Measurements from ENCODE around the gene NIM1K. TPM values are rescaled to one million over a fixed set of nuclear protein-coding genes. Genes with fewer than 3 reads are reported as not detected.

NIM1K gene
- total and polyA plus RNA-seq, 2 donors (not counting 3 experiments of a cell fraction or from before 2014, with no cell fraction given), result 0.04 to 0.49 TPM

- TF ChIP-seq GATA2 (IDR thresholded peaks at IDR 0.05; ENCODE audit: insufficient read depth, insufficient read length, low read depth, low read length) (no peak), FOS (IDR thresholded peaks at IDR 0.05; ENCODE audit: borderline replicate concordance, insufficient read depth, low read length) (no peak), JUN (IDR thresholded peaks at IDR 0.05; ENCODE audit: borderline replicate concordance, insufficient read depth, insufficient read length, low read depth) (no peak), POLR2A (IDR thresholded peaks at IDR 0.05; ENCODE audit: low read depth, low read length) (no peak), EZH2 (IDR thresholded peaks at IDR 0.05; ENCODE audit: borderline replicate concordance, low read depth, low read length, severe bottlenecking) (no peak), POLR2AphosphoS5 (IDR thresholded peaks at IDR 0.05; ENCODE audit: insufficient read depth, low read depth, low read length) (no peak), MYC (IDR thresholded peaks at IDR 0.05; ENCODE audit: low read depth, low read length) (no peak), CTCF (IDR thresholded peaks at IDR 0.05; ENCODE audit: extremely low read depth in 1 of 2, insufficient read depth in 1 of 2, low read depth in 1 of 2, low read length in 2 of 2) (no peak), MAX (IDR thresholded peaks at IDR 0.05; ENCODE audit: insufficient read depth, insufficient read length) (no peak)
- no TSS peak for BruUV-seq (replicated peaks)
- no peak for DNase-seq (ENCODE audit: low read depth, low spot score)
- no peak overlapping the region for H3K27ac ChIP-seq (ENCODE audit: insufficient read depth, low read depth, low read length)
- H3K4me3 ChIP-seq (replicated peaks in 1 of 3; ENCODE audit: insufficient read depth in 1 of 3, low read depth in 1 of 3, low read length in 3 of 3), result no peak overlapping the region
- no peaks in the 10 kb centered on the region for H4K20me1 ChIP-seq (replicated peaks; ENCODE audit: control insufficient read depth, extremely low read depth, insufficient read depth, low read length)
- H3K4me2 ChIP-seq (ENCODE audit: insufficient read depth, low read length), result no peak overlapping the region
- H3K9me3 ChIP-seq (replicated peaks; ENCODE audit: control insufficient read depth, insufficient read depth, low read length), result no peaks in the 10 kb centered on the region
- intact Hi-C loops (cut with micrococcal nuclease) (no loop called here), dilution Hi-C loops (cut with MboI; ENCODE audit: extremely low pct_ligation_motif_present, low sequenced_read_pairs) (no loop called here)
- no peak overlapping the region for H2AFZ ChIP-seq (ENCODE audit: low read depth, low read length)
- no peaks in the 10 kb centered on the region for H3K79me2 ChIP-seq (ENCODE audit: control insufficient read depth, insufficient read depth, low read length)
- ChIA-PET CTCF (interaction anchor here (1.0 to 1.8 kb wide), 2 partner anchors 12 to 253 kb away, joined by 3 to 5 read pairs; partner anchors contain the start of gene TMEM267), POLR2A (no interaction called here)
- H3K4me1 ChIP-seq (ENCODE audit: control insufficient read depth, extremely low read depth, insufficient read depth, low read length), result no peaks in the 10 kb centered on the region
- no peaks in the 10 kb centered on the region for H3K36me3 ChIP-seq (ENCODE audit: control insufficient read depth in 2 of 2, extremely low read depth in 1 of 2, insufficient read depth in 2 of 2, low read length in 2 of 2)
- no peak overlapping the region for H3K9ac ChIP-seq (replicated peaks; ENCODE audit: extremely low read depth, insufficient read depth, low read length)
- peaks cover 0 to 2% of the 10 kb centered on the region in 2 experiments for H3K27me3 ChIP-seq (ENCODE audit: control insufficient read depth in 2 of 2, insufficient read depth in 2 of 2, low read length in 2 of 2)
- no peak for FAIRE-seq
- no peaks in the 10 kb centered on the region for H3K9me1 ChIP-seq (replicated peaks; ENCODE audit: control insufficient read depth, extremely low read depth, insufficient read depth, low read length)
These were observed 38.7 kb downstream of the NIM1K start for GRCh38 chr5:43230707-43231106.
